Smooth muscle cell (in vitro differentiated cells): ENCODE results near the gene PTDSS2. TPM values are rescaled to one million over a fixed set of nuclear protein-coding genes. Genes with fewer than 3 reads are reported as not detected.
A peak's percentile ranks its signal among the peaks of the same experiment; 100 is the strongest.

Experiments
- DNase-seq: peaks from one replicate; lab custom pipeline; 2025; ENCODE audit not compliant: unreplicated experiment; lab: John Stamatoyannopoulos, UW
- H2AFZ ChIP-seq: fragments of 200-600 bp; sonication (generic); 2 replicates; pipeline ENCODE4 v1.6.0; 2016; ENCODE audit warnings: antibody characterized with exemption, low read depth, mild to moderate bottlenecking
- H3F3A ChIP-seq: fragments of 200-600 bp; sonication (generic); 2 replicates; pipeline ENCODE4 v1.6.0; 2017; ENCODE audit warnings: antibody characterized with exemption, low read depth
- H3K27ac ChIP-seq: fragments of 200-600 bp; sonication (generic); 2 replicates; pipeline ENCODE4 v1.5.1; 2016; ENCODE audit warnings: low read depth, mild to moderate bottlenecking
- H3K27me3 ChIP-seq: fragments of 200-600 bp; sonication (generic); 2 replicates; pipeline ENCODE4 v1.6.1; 2016; ENCODE audit warnings: low read depth, mild to moderate bottlenecking
- H3K36me3 ChIP-seq: fragments of 200-600 bp; sonication (generic); 2 replicates; pipeline ENCODE4 v1.5.1; 2016; ENCODE audit warnings: low read depth
- H3K4me1 ChIP-seq: fragments of 200-600 bp; sonication (generic); 2 replicates; pipeline ENCODE4 v1.5.1; 2016; ENCODE audit warnings: low read depth
- H3K4me2 ChIP-seq: fragments of 200-600 bp; sonication (generic); 2 replicates; pipeline ENCODE4 v1.6.0; 2016; ENCODE audit warnings: mild to moderate bottlenecking
- H3K4me3 ChIP-seq: fragments of 200-600 bp; sonication (generic); 2 replicates; pipeline ENCODE4 v1.5.1; 2016; ENCODE audit warnings: mild to moderate bottlenecking
- H3K79me2 ChIP-seq: fragments of 200-600 bp; sonication (generic); 2 replicates; pipeline ENCODE4 v1.6.0; 2016; ENCODE audit warnings: low read depth, mild to moderate bottlenecking
- H3K9ac ChIP-seq: fragments of 200-600 bp; sonication (generic); 2 replicates; pipeline ENCODE4 v1.6.0; 2016; ENCODE audit warnings: low read depth
- H3K9me3 ChIP-seq: fragments of 200-600 bp; sonication (generic); replicated peaks from 2 replicates; pipeline ENCODE4 v1.5.1; 2016; ENCODE audit warnings: low read depth
- H4K20me1 ChIP-seq: fragments of 200-600 bp; sonication (generic); 2 replicates; pipeline ENCODE4 v1.6.0; 2016; ENCODE audit warnings: low read depth
- WGBS: methylation state at CpG from one replicate; pipeline ENCODE4 v1.1.7; 2016; ENCODE audit warnings: low lambda C conversion rate; 5-methylcytosine and 5-hydroxymethylcytosine counted together
- polyA plus RNA-seq: library from polyadenylated mRNA; unstranded; fragments of >200 nt; fragmentation: Nextera tagmentation; extraction: Ambion mirVana; gene quantifications from 2 replicates; pipeline ENCODE4 v1.2.1, GENCODE V29; 2016
- total RNA-seq: library from RNA; depleted of rRNA; stranded (reverse); fragments of >200 nt; gene quantifications from 2 replicates; pipeline ENCODE4 v1.2.3, GENCODE V29; 2014
- TF ChIP-seq, protein P1 (sequence below): fragments of 200-600 bp; sonication (generic); IDR thresholded peaks from 2 replicates; pipeline ENCODE4 v1.5.1; 2017; ENCODE audit warnings: borderline replicate concordance, mild to moderate bottlenecking, antibody characterized with exemption; ENCODE audit not compliant: insufficient read depth, poor library complexity, severe bottlenecking

The PTDSS2 gene
- total and polyA plus RNA-seq, 2 experiments from 2014 or later, result 15.2 to 25.2 TPM

DNA sequence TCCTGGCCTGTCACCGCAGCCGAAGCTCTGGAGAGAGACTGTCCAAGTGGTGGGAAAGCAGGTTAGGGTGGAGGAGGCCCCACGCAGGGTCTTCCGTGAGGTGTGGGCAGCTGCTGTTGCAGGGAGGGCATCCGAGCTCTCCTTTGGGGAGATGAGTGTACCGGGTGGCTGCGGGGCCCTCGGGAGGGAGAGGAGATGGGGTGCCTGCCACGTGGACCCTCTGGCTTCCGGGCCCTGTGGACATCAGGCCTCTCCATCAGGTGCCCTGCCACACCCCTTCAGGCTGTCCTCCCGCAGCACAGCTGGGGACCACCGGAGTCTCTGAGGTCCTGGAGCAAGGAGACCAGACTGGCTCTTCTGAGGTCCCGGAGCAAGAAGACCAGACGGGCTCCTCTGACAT lies 1.7 kb downstream of the PTDSS2 start:
- Histone ChIP-seq H3K4me3 (peak overlapping the region; percentile 98), H3K27me3 (no peaks in the 10 kb centered on the region), H3K79me2 (peaks cover 63% of the 10 kb centered on the region), H3K9ac (no peak overlapping the region), H3K9me3 (no peaks in the 10 kb centered on the region), H3K4me1 (peaks cover 8% of the 10 kb centered on the region), H2AFZ (no peak overlapping the region), H3K27ac (no peak overlapping the region), H3K36me3 (no peaks in the 10 kb centered on the region), H3K4me2 (peak overlapping the region; percentile 99), H4K20me1 (peaks cover 22% of the 10 kb centered on the region), H3F3A (peaks cover 6% of the 10 kb centered on the region)
- no peak for DNase-seq
- 96% methylated on average over 14 of the region's 14 CpGs for WGBS
- TF ChIP-seq, protein P1, sequence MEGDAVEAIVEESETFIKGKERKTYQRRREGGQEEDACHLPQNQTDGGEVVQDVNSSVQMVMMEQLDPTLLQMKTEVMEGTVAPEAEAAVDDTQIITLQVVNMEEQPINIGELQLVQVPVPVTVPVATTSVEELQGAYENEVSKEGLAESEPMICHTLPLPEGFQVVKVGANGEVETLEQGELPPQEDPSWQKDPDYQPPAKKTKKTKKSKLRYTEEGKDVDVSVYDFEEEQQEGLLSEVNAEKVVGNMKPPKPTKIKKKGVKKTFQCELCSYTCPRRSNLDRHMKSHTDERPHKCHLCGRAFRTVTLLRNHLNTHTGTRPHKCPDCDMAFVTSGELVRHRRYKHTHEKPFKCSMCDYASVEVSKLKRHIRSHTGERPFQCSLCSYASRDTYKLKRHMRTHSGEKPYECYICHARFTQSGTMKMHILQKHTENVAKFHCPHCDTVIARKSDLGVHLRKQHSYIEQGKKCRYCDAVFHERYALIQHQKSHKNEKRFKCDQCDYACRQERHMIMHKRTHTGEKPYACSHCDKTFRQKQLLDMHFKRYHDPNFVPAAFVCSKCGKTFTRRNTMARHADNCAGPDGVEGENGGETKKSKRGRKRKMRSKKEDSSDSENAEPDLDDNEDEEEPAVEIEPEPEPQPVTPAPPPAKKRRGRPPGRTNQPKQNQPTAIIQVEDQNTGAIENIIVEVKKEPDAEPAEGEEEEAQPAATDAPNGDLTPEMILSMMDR, result no peak

DNA sequence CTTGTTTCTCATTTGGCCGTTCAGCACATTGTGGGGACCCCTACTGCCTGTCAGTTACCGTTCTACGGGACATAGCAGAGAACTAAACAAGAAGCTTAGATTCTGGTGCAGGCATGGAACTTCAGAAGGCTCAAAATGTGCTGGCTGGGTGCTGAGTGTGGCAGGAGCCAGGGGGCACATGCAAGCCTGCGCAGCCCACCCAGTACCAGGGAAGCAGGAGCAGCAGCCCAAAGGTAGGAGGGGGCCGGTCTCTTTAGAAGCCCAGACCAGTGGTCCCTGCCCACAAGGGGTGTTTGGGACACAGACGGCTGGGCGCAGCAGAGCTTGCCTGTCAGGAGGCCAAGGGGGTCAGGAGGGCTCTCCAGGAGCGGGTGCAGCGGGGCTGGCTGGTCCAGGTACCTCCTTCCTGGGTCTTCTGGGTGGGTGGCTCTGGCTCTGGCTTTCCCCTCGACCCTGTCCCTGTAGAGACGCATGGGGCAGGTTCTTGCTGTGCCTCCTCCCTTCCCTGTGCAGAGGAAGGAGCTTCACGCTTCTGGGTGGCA lies 2.2 kb downstream of the PTDSS2 start:
- Histone ChIP-seq H3K4me2 (peak overlapping the region; percentile 99), H3K27me3 (no peaks in the 10 kb centered on the region), H3K27ac (no peak overlapping the region), H3F3A (peaks cover 6% of the 10 kb centered on the region), H3K79me2 (peaks cover 68% of the 10 kb centered on the region), H3K4me1 (peaks cover 8% of the 10 kb centered on the region), H3K4me3 (no peak overlapping the region), H3K9ac (no peak overlapping the region), H3K36me3 (no peaks in the 10 kb centered on the region), H4K20me1 (peaks cover 28% of the 10 kb centered on the region), H3K9me3 (no peaks in the 10 kb centered on the region), H2AFZ (no peak overlapping the region)
- TF ChIP-seq, protein P1, result no peak
- no peak for DNase-seq
- WGBS, result 96% methylated on average over 12 of the region's 12 CpGs

DNA sequence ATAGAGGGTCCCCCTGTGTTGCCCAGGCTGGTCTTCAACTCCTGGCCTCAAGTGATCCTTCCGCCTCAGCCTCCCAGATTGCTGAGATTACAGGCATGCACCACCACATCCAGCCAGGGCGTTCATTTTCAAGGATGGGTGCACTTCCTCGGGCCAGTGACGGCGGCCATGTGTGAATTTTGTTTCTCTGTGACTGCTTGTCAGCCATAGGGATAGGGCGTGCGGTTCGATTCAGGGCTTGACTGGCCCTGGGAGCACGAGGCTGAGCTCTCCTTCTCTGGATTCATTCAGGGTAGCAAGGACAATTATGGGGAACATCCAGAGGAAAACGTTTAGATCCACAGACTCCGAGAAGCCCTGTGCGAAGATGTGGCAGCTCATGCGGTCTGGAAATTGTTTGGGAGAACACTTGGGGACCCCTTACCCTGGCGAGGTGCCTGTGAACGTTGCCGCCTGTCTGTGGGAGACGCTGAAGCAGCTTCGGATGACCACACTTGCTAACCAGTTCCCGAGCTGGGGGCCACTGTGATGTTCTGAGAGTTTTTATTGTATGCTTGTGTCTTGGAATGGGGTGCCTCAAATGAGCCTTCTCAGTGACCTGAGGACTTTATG lies 2.9 kb downstream of the PTDSS2 start:
- whole genome bisulfite sequencing, result 96% methylated on average over 19 of the region's 19 CpGs
- Histone ChIP-seq H3K27me3 (no peaks in the 10 kb centered on the region), H2AFZ (no peak overlapping the region), H3K9me3 (no peaks in the 10 kb centered on the region), H3K4me2 (no peak overlapping the region), H3K36me3 (no peaks in the 10 kb centered on the region), H3K4me1 (peaks cover 8% of the 10 kb centered on the region), H4K20me1 (peaks cover 33% of the 10 kb centered on the region), H3K4me3 (no peak overlapping the region), H3F3A (peaks cover 6% of the 10 kb centered on the region), H3K79me2 (peaks cover 73% of the 10 kb centered on the region), H3K27ac (no peak overlapping the region), H3K9ac (no peak overlapping the region)
- TF ChIP-seq, protein P1, result no peak
- no peak for DNase-seq

DNA sequence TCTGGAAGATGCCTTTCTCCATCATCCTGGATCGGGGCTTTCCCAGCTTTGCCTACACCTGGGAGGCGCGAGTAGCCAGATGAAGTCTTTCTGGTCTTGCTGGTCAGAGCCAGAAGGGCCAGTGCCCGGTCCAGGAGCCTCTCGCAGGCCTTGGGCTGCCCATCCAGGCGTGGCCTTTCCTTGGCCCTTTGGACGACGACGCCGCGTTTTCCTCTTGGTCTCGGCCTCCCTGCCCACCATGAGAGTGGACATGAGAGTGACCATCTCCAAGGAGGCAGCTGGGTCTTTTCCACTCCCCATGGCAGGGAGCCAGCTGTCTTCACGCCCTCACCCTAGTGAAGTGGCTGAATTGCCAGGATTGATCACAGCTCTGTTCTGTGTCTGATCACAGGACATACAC lies 3.5 kb downstream of the PTDSS2 start:
- no peaks in the 10 kb centered on the region for H3K27me3 ChIP-seq
- no peak for DNase-seq
- H2AFZ ChIP-seq, result no peak overlapping the region
- TF ChIP-seq, protein P1, result no peak
- no peaks in the 10 kb centered on the region for H3K9me3 ChIP-seq
- no peak overlapping the region for H3K4me3 ChIP-seq
- peaks cover 3% of the 10 kb centered on the region for H3F3A ChIP-seq
- H3K27ac ChIP-seq, result no peak overlapping the region
- H3K4me1 ChIP-seq, result peaks cover 8% of the 10 kb centered on the region
- H3K9ac ChIP-seq, result no peak overlapping the region
- H3K79me2 ChIP-seq, result peaks cover 76% of the 10 kb centered on the region
- H4K20me1 ChIP-seq, result peaks cover 33% of the 10 kb centered on the region
- no peak overlapping the region for H3K4me2 ChIP-seq
- WGBS, result 98% methylated on average over 13 of the region's 13 CpGs
- no peaks in the 10 kb centered on the region for H3K36me3 ChIP-seq
